ENCODE measurements around the gene USP12. TPM values are rescaled to one million over a fixed set of nuclear protein-coding genes. Genes with fewer than 3 reads are reported as not detected.

Gene USP12
- total RNA-seq, 4 donors from 2014 or later: 28.7 to 31.2 (median 29.7) TPM

- DNase-seq: peak; percentile 85 to 97 (median 97)
- Histone ChIP-seq H3K27me3 (no peaks in the 10 kb centered on the region), H3K36me3 (no peaks in the 10 kb centered on the region)
Measured at GRCh38 chr13:27171827-27172494, 350 bp upstream of the USP12 start.

GRCh38 chr13:27170516-27171243 is 931 bp downstream of the USP12 start:
- peaks cover 0 to 34% (median 2%) of the 10 kb centered on the region in 4 donors for H3K4me1 ChIP-seq
- TF ChIP-seq, protein P1, sequence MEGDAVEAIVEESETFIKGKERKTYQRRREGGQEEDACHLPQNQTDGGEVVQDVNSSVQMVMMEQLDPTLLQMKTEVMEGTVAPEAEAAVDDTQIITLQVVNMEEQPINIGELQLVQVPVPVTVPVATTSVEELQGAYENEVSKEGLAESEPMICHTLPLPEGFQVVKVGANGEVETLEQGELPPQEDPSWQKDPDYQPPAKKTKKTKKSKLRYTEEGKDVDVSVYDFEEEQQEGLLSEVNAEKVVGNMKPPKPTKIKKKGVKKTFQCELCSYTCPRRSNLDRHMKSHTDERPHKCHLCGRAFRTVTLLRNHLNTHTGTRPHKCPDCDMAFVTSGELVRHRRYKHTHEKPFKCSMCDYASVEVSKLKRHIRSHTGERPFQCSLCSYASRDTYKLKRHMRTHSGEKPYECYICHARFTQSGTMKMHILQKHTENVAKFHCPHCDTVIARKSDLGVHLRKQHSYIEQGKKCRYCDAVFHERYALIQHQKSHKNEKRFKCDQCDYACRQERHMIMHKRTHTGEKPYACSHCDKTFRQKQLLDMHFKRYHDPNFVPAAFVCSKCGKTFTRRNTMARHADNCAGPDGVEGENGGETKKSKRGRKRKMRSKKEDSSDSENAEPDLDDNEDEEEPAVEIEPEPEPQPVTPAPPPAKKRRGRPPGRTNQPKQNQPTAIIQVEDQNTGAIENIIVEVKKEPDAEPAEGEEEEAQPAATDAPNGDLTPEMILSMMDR (IDR thresholded peaks at IDR 0.05): no peak
- TF ChIP-seq POLR2A (IDR thresholded peaks at IDR 0.05): peak in 1 of 2 donors; percentile 3
- peak overlapping the region; percentile 74 to 93 (median 87) for H3K4me3 ChIP-seq
- DNase-seq: peak; percentile 37 to 62 (median 61)
- no peaks in the 10 kb centered on the region for H3K9me3 ChIP-seq
- H3K27me3 ChIP-seq: no peaks in the 10 kb centered on the region
- H3K27ac ChIP-seq: peak overlapping the region; percentile 84 to 97 (median 94)
- no peaks in the 10 kb centered on the region for H3K36me3 ChIP-seq

More at GRCh38 chr13:27171827-27172494, 350 bp upstream of the USP12 start:
- H3K4me1 ChIP-seq: peaks cover 0 to 34% (median 0%) of the 10 kb centered on the region in 4 donors
- no peaks in the 10 kb centered on the region for H3K9me3 ChIP-seq
- TF ChIP-seq POLR2A (IDR thresholded peaks at IDR 0.05): peak in 1 of 2 donors; percentile 42
- TF ChIP-seq, protein P1 (IDR thresholded peaks at IDR 0.05): peak in 3 of 6 experiments; percentile 24 to 40 (median 27)
- H3K4me3 ChIP-seq: peak overlapping the region; percentile 56 to 93 (median 78)
- peak overlapping the region; percentile 85 to 97 (median 94) for H3K27ac ChIP-seq

- Histone ChIP-seq H3K27ac (peak overlapping the region; percentile 84 to 97 (median 94)), H3K36me3 (no peaks in the 10 kb centered on the region), H3K4me1 (peaks cover 0 to 34% (median 2%) of the 10 kb centered on the region in 4 donors), H3K4me3 (peak overlapping the region; percentile 74 to 93 (median 87)), H3K9me3 (no peaks in the 10 kb centered on the region), H3K27me3 (no peaks in the 10 kb centered on the region)
- TF ChIP-seq, protein P1 (IDR thresholded peaks at IDR 0.05): peak in 2 of 6 experiments; percentile 20 to 23
- no peak for TF ChIP-seq POLR2A (IDR thresholded peaks at IDR 0.05)
- DNase-seq: no peak
Measured at GRCh38 chr13:27170221-27170515, 1.4 kb downstream of the USP12 start.

DNA sequence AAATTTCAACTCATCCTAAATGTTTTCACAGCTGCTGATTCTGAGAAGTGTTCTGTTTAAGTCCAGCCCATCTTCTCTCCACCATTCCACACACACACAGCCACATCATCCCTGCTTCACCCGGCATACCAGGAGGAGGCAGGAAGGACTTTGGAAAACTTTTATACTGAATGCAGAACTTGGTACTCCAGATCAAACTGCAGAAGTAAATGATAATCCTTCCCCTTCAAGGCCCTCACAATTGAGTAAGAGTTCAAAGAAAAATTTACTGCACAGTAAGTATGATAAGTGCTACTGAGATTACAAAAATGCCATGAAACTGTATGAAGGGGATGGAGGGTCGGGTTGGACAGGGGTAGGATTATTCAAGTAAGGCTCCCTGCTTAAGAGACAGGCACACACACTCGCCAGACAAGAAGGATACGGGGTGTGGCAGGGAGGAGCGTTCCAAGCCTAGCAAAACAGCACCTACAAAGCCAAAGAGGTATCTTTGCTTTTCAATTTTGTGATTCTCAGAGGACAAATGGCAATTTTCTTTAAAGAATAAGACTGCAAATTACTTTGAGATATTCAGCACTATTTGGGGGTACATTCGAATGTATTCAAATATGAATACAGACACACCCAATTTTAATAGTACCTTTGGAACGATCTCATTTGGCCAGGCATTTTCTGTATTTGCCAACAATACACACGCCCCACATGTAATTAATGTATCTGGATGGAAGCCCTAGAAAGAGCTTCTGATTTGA is 2.5 kb downstream of the USP12 start:
- Histone ChIP-seq H3K4me1 (peaks cover 0 to 40% (median 2%) of the 10 kb centered on the region in 4 donors), H3K27ac (peak overlapping the region in 2 of 4 donors; percentile 91 to 97), H3K9me3 (no peaks in the 10 kb centered on the region), H3K27me3 (no peaks in the 10 kb centered on the region), H3K4me3 (peak overlapping the region in 2 of 4 donors; percentile 86 to 88), H3K36me3 (no peaks in the 10 kb centered on the region)
- no peak for DNase-seq
- TF ChIP-seq, protein P1 (IDR thresholded peaks at IDR 0.05): no peak
- no peak for TF ChIP-seq POLR2A (IDR thresholded peaks at IDR 0.05)

DNA sequence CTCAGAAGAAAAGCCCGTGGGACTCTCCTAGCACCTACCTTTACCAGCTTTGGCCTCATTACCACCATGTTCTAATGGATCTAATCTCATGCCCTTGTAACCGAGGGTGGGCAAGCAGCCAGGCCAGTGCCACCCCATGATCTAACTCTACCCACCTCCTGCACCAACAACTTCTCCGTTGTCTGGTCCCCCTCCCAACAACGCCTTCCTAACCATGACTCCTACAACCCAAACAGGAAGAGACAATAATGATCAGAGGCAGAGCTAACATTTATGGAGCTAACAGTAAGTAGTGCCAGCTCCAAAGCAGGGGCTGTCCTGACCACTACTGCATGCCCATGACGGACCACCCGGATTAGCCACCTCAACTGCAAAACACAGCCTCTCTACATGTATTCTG is 3.5 kb downstream of the USP12 start:
- H3K4me3 ChIP-seq: no peak overlapping the region
- no peaks in the 10 kb centered on the region for H3K36me3 ChIP-seq
- no peaks in the 10 kb centered on the region for H3K27me3 ChIP-seq
- TF ChIP-seq POLR2A (IDR thresholded peaks at IDR 0.05): no peak
- TF ChIP-seq, protein P1 (IDR thresholded peaks at IDR 0.05): no peak
- no peak for DNase-seq
- H3K27ac ChIP-seq: peak overlapping the region in 2 of 4 donors; percentile 8 to 13
- no peaks in the 10 kb centered on the region for H3K9me3 ChIP-seq
- peaks cover 0 to 40% (median 2%) of the 10 kb centered on the region in 4 donors for H3K4me1 ChIP-seq

All from Peyer's patch (tissue), 4 donors.